Activated CD8-positive, alpha-beta memory T cell treated with anti-CD3 and anti-CD28 coated beads, Interleukin-2, amount 50 U/mL, for 1 hour (primary cell): Measurements from ENCODE around the gene UBE4A.

Source experiments
- DNase-seq: peaks from one replicate; pipeline ENCODE4 v3.0.0-alpha.2; 2020; ENCODE audit errors: extremely low read depth

The UBE4A gene

GRCh38 chr11:118437208-118438125 lies 78.1 kb downstream of the UBE4A start:
- DNase-seq = no peak

DNA sequence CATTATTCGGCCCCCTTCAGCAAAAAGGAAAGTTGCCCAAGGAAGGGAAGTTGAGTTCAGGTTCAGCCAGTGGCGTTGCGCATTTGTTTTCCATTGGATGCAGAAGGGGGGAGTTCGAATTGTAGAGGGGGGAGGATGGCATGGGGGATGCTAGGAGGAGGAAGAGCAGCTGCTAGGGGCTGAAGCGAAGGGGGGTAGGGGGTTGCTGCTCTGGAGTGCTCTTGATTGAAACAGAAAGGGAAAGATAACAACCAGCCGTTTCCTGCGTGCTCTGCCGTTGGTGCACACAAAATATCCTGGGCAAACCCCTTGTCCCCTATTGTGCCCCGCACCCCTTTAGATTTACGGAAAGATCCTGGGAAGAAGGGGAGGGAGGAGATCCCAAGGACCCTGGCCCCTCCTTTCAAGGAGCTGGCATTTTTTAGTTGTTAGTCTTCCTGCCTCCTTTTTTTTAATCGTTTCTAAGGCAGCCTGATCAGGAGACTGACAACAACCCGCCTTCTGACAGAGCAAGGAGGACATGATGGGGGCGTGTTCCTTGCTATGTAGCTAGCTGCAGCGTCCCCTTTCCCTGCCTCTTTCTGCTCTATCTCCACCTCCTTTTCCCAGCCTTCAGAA lies 79.0 kb downstream of the UBE4A start:
- DNase-seq = no peak

GRCh38 chr11:118439646-118440045 lies 80.2 kb downstream of the UBE4A start:
- DNase-seq = no peak

DNA sequence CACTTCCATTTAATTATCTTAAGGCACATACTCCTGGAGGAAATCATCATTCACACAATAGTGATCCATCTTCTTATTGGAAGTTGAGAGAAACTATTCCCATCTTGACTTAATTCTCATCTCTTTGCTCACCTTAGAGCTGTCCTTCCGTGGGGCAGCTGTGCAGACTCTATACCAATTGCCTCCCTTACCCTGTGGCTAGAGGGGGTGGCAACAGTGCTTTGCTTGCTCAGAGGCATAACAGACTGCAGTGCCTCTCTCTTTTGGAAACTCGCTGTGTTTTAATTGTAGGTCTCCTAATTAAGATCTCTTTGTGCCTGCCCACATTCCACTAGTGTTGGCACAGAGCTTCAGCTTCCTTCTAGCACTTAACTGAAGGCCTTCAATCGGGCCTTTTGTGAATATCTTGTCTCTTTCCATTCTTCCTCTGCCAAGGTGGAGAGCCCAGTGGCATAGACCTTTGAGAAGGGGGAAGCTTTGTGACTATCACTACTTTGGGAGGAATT lies 82.4 kb downstream of the UBE4A start:
- no peak for DNase-seq

DNA sequence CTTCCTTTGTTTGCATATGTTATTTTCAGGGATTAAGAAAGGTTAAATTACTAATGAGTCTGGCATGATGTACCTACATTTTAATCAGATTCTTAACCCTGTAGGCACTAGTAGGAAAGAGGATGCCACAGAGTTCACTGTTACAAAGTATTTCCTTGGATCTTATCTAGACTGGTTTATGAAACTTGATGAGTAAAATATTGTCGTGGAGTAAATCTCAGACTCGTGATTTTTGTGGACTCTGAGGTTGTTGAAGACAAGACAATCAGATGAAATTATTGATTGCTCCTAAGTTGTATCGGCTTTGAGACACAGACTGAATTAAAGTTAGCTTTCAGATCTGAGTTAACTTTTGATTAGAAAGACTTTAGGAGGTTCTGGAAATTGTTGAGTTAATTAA lies 82.9 kb downstream of the UBE4A start:
- no peak for DNase-seq

DNA sequence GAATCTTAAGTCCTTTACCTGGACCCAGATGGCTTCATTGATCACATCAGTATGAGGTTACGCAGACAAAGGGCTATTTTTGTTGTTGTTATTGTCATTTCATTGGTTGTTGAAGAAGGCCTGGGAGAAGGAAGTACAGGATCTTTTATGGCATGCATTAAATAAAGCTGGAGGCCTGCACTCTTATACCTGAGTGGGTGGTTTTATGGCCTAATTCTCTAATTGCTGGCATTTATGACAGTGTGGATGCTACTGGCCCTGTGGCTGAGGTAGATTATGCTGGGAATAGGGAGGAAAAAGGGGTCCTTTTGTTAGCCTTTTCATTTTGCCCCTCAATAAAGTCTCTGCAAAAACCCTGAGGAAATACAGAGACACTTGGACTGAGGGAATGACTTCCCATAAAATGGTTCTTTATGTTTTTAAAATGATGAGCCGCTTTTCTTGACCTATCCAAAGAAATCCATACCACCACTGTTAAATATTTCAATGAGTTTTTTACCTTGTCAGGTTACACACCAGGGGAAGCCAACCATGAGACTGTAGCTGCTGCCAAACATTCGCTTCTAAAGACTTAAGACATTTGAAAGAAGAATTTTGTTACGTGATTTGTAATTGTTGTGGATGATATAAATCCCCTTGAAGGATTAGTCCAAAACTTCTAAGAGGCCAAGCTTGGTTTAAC lies 83.6 kb downstream of the UBE4A start:
- DNase-seq = no peak

GRCh38 chr11:118443590-118444218 lies 84.3 kb downstream of the UBE4A start:
- no peak for DNase-seq

DNA sequence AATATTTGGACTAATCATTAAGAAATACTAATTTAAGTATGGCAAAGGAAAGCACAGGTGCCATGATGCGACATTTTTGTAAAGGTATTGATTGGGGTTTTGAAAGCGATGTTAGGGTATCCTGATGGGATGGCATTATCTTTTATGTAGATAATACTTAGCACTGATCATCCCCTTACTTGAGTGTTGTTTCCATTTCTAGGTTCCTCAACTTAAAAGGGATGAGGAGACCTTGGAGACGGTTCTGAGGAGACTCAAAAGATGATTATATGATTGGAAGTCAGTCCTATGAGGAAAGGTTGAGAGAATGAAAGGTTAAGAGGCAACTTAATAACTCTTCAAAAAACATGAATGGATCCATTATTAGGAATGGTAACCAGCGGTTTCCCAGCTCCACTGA lies 88.0 kb downstream of the UBE4A start:
- DNase-seq = no peak

- no peak for DNase-seq
Measured at GRCh38 chr11:118448294-118448693, 88.9 kb downstream of the UBE4A start.
